GM19099 (cell line): ENCODE measurements around the gene PALLD.

Experiments
- POLR2A ChIP-seq: IDR thresholded peaks from 3 replicates; pipeline ENCODE4 v1.6.1; 2011; ENCODE audit warnings: low read depth; ENCODE audit not compliant: insufficient read length; ENCODE audit errors: extremely low read depth

Gene PALLD

GRCh38 chr4:168732714-168733113, 235.9 kb downstream of the PALLD start:
- TF ChIP-seq POLR2A: no peak

DNA sequence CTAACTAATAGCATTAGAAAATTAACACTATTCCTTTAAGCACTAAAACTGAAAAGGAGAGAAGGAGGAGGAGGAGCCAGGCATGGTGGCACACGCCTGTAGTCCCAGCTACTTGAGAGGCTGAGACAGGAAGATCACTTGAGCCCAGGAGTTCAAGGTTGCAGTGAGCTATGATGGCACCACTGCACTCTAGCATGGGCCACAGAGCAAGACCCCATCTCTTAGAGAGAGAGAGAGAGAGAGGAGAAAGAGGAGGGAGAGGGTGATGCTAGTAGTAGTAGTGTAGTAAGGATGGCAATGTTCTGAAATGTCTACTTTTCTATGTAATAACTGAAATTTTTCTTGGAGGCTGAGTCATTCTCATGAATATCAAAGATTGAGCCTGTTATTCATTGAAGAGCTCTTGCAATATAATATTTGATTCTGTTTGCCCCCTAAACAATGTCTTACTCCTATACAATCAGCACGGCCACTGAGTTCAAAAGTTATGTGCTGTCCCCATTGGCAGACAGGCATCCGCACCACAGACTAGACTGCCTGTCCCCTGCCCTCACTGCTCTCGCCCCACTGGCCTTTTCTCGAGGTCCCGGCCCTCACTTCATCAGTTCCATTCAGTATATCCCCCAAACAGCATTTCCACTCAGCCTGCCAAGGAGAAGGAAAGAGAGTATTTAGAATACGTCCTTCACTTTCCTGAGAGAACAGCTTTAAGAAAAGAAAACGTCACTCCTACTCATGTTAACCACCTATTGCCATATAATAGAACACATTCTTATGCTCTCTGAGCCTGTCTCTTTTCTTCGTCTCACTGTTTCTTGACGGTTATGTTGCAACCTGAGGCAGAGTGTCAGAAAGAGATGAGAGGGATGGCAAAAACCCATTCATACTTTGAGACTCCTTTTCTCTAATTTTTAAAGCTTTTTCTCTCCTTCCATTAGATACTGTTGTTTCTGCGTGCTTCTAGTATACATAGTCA, 238.1 kb downstream of the PALLD start:
- no peak for TF ChIP-seq POLR2A

DNA sequence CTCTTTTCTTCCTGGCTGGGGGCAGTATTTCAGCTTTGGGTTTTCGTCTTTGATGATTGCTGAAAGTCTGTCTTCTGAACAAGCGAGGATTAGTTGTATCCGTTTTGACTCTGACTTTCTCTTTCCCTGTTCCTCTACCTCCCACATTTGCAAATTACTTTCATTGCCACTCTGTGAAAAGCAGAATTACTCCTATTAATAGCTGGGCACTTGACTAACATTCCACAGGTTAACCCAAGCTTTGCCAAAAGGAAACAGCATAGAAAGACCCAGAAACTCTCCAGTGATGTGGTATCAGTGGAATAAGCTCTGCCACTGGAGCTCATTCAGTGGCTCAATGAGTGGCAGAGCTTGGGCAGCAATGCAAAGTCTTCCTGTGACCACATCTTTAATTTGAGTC, 238.9 kb downstream of the PALLD start:
- TF ChIP-seq POLR2A: no peak

GRCh38 chr4:168736860-168737805, 240.3 kb downstream of the PALLD start:
- TF ChIP-seq POLR2A: no peak

DNA sequence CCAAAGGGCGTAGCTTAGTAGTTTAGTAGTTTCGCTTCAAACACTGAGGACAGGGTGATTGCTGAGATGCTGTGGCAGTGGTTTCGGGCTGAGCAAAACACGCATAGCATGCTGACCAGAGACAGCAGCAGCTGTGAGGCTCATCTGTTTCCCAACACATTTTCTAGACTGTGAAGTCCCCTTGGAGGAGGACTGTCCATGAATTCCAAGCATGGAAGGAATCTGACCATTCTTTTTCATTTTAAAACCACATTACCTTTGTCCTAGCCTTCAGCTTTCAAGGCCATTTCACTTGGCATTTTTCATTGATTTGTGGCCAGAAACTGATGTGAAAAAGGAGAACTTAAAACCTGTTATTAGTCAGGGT, 240.9 kb downstream of the PALLD start:
- no peak for TF ChIP-seq POLR2A

DNA sequence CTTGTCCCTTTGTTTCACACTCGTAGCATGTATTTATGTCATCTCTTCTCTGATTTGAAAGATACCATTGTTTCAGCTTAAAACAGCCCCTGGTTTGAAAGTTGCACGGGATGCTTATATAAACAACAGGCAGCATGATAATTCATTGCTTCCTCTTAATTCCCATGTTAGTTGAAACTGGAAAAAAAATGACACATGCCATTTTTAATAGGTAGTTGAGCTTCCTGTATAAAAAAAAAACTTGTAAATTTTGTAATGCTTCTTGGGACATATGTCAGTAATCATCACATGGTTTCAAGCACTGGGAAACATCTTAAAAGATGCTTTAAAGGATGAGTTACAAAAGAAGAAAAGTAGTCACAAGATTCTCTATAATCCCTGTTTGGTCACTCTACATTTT, 243.0 kb downstream of the PALLD start:
- no peak for TF ChIP-seq POLR2A

DNA sequence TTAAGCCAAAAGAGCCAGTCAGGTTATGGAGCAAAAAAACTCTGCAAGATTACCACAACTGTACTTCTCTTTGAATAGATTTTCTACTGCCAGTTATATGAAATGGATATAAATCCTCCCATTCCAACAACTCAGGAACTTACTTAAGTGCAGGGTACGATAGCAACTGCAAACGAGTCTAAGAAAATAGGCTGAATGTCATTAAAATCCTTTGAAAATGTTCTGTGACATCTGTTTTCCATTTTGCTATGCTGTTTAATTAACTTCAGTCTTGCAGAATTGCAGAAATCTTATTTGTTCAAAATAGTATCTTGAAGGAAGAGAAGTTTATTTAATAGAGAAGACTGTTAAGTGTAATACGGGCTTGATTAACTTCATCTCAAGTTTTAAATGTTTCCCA, 243.8 kb downstream of the PALLD start:
- TF ChIP-seq POLR2A: no peak

- TF ChIP-seq POLR2A: no peak
Observed at GRCh38 chr4:168741281-168742173, 244.7 kb downstream of the PALLD start.

DNA sequence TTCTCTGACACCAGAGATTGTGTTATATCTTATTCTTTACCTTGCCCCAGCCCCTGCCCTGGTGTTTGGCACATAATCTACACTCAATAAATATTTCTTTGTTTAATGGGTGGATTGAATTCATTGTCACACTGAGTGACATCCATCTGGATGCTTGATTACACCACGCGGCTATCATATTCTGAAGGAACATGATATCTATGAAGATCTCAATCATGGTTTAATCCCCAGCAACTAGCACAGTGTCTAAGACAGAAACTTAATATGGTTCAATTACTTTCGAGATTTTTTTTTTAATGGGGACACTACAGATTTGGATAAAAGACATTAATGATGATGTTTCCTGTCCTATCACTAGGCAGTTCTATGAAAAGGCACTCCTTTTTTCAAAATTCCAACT, 246.3 kb downstream of the PALLD start:
- no peak for TF ChIP-seq POLR2A

DNA sequence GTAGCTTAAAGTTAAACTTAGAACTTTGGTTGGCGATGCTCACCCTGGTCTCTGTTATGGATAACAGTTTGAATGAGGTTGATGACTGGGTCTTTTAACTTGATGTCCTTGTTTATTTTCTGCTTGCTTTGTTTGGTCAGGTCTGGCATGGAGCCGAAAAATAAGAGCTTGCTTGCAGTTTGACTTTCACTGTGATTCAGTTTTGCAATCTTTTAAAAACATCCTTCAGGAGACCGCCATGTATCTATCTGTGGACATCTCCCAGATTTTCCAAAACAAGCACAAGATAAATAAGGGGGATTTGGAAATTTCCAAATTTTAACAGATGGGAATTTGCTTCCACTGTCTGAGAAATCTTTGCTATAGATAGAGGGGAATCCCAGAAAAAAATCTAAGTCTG, 246.7 kb downstream of the PALLD start:
- TF ChIP-seq POLR2A: no peak

GRCh38 chr4:168744021-168744420, 247.2 kb downstream of the PALLD start:
- no peak for TF ChIP-seq POLR2A

DNA sequence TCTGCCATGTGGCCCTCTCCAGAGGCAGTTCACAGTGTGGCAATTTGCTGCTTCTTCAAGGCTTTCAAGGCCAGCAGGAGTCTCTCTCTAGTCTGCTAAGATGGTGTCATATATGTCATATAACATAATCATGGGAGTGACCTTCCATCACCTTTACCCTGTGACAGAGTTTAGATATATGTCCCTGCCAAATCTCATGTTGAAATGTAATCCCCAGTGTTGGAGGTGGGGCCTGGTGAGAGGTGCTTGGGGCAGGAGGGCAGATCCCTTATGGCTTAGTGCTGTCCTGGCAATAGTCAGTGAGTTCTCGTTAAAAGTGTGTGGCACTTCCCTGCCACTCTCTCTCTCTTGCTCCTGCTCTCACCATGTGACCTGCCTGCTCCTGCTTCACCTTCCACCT, 252.0 kb downstream of the PALLD start:
- TF ChIP-seq POLR2A: no peak

GRCh38 chr4:168751263-168752225, 254.7 kb downstream of the PALLD start:
- TF ChIP-seq POLR2A: no peak
